H7 (cell line): ENCODE data around the gene ASB16. TPM values are rescaled to one million over a fixed set of nuclear protein-coding genes. Genes with fewer than 3 reads are reported as not detected.
A peak's percentile ranks its signal among the peaks of the same experiment; 100 is the strongest.

Source experiments
- DNase-seq: peaks from one replicate; pipeline ENCODE4 v3.0.0; 2012
- H3K27me3 ChIP-seq: 2 replicates; pipeline ENCODE4 v1.6.0; 2011; ENCODE audit warnings: mild to moderate bottlenecking, low read length; ENCODE audit not compliant: control insufficient read depth, insufficient read depth
- H3K36me3 ChIP-seq: replicated peaks from 2 replicates; pipeline ENCODE4 v1.5.1; 2011; ENCODE audit warnings: low read length; ENCODE audit not compliant: control insufficient read depth, insufficient read depth
- H3K4me3 ChIP-seq: 2 replicates; pipeline ENCODE4 v1.5.1; 2011; ENCODE audit warnings: low read depth, mild to moderate bottlenecking, control low read depth, low read length, moderate library complexity; ENCODE audit not compliant: insufficient read depth
- total RNA-seq: library from RNA; depleted of rRNA; stranded (reverse); fragments of >200 nt; shearing (Covaris generic); gene quantifications from 2 replicates; pipeline ENCODE4 v1.2.3, GENCODE V29; 2014

The ASB16 gene
- total RNA-seq, 1 experiment from 2014 or later: 0.17 TPM

DNA sequence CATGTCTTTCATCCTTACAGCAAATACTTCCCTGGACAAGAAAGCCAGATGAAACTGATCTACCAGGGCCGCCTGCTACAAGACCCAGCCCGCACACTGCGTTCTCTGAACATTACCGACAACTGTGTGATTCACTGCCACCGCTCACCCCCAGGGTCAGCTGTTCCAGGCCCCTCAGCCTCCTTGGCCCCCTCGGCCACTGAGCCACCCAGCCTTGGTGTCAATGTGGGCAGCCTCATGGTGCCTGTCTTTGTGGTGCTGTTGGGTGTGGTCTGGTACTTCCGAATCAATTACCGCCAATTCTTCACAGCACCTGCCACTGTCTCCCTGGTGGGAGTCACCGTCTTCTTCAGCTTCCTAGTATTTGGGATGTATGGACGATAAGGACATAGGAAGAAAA is 20.0 kb downstream of the ASB16 start:
- no peak overlapping the region for H3K4me3 ChIP-seq
- no peaks in the 10 kb centered on the region for H3K27me3 ChIP-seq
- no peak for DNase-seq
- peaks cover 18% of the 10 kb centered on the region for H3K36me3 ChIP-seq

DNA sequence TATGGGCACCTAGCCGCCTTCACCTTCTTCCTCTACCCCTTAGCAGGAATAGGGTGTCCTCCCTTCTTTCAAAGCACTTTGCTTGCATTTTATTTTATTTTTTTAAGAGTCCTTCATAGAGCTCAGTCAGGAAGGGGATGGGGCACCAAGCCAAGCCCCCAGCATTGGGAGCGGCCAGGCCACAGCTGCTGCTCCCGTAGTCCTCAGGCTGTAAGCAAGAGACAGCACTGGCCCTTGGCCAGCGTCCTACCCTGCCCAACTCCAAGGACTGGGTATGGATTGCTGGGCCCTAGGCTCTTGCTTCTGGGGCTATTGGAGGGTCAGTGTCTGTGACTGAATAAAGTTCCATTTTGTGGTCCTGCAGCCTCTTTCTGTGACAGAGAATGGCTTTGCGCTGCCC is 20.9 kb downstream of the ASB16 start:
- H3K27me3 ChIP-seq: no peaks in the 10 kb centered on the region
- no peak for DNase-seq
- peaks cover 24% of the 10 kb centered on the region for H3K36me3 ChIP-seq
- no peak overlapping the region for H3K4me3 ChIP-seq

- peak; percentile 83 for DNase-seq
- H3K4me3 ChIP-seq: no peak overlapping the region
These were observed 21.5 kb downstream of the ASB16 start for GRCh38 chr17:44191941-44192496.

GRCh38 chr17:44192750-44193149 is 22.2 kb downstream of the ASB16 start:
- DNase-seq: no peak
- Histone ChIP-seq H3K4me3 (no peak overlapping the region), H3K27me3 (no peaks in the 10 kb centered on the region), H3K36me3 (peaks cover 35% of the 10 kb centered on the region)

More at GRCh38 chr17:44191941-44192496, 21.5 kb downstream of the ASB16 start:
- Histone ChIP-seq H3K27me3 (no peaks in the 10 kb centered on the region), H3K36me3 (peaks cover 28% of the 10 kb centered on the region)

DNA sequence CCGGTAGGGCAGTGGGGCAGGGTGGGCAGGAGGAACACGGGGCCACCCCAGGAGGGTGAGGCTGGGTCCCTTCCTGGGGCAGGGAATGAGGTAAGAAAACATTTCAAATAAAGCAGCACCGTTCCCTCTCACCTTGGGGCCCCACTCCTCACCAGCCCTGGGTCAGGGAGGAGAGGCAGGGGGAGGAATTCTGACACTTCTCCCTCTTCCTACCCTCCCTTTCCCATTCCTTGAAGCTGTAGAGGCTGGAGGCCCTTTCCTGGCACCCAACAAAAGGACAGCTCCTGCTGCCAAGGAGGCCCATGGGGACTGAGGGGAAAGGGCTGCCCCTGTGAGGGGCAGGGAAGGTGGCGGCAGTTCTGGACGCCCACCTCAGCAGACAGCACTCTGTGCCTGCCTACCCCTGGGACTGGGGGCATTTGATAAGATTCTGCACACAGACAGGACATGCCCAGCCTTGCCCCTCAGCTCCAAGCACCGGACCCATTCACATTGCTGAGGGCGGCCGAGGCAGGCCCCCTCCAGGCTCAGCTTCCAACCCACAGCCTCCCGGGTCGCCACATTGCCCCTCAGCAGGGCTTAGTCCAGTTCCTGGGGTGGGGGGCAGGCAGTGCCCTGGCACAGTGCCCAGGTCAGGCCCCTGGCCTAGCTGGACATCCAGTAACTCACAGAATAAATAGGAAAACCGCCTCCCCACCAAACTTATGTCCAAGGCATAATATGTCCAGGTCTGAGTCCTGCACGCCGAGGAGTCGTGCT is 23.0 kb downstream of the ASB16 start:
- Histone ChIP-seq H3K4me3 (no peak overlapping the region), H3K27me3 (no peaks in the 10 kb centered on the region), H3K36me3 (peaks cover 35% of the 10 kb centered on the region)
- no peak for DNase-seq

DNA sequence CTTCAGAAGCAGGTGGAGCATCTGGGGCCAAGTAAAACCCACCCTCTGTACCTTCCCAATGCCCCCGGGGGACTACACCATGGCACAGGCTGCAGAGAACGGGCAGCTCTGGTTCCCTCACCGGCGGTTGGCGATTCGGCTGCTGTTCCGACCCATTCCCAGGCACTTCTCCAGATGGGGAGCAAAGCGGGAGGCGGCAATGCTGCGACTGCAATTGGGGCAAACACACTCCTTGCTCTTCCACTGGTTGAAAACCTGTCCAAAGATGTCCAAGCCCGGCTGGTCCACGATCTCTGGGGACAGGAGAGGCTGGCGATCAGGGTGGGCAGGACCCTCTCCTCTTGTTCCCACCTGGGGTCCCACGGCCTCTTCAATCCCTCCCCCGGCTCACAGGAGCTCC is 26.6 kb downstream of the ASB16 start:
- no peaks in the 10 kb centered on the region for H3K27me3 ChIP-seq
- H3K4me3 ChIP-seq: no peak overlapping the region
- H3K36me3 ChIP-seq: peaks cover 33% of the 10 kb centered on the region
- DNase-seq: no peak

GRCh38 chr17:44197980-44198720 is 27.6 kb downstream of the ASB16 start:
- Histone ChIP-seq H3K27me3 (no peaks in the 10 kb centered on the region), H3K4me3 (peak overlapping the region; percentile 88), H3K36me3 (peaks cover 33% of the 10 kb centered on the region)
- DNase-seq: peak; percentile 72

GRCh38 chr17:44198721-44199552 is 28.4 kb downstream of the ASB16 start:
- Histone ChIP-seq H3K4me3 (peak overlapping the region; percentile 88), H3K36me3 (peaks cover 30% of the 10 kb centered on the region), H3K27me3 (no peaks in the 10 kb centered on the region)
- peak; percentile 100 for DNase-seq

- DNase-seq: peak; percentile 100
- Histone ChIP-seq H3K36me3 (peaks cover 22% of the 10 kb centered on the region), H3K4me3 (peak within 1 kb of the TSS; percentile 88)
These were observed 29.3 kb downstream of the ASB16 start, which contains the start of gene ATXN7L3 for GRCh38 chr17:44199553-44200477. Gene ATXN7L3, minus strand, starts transcription at chr17:44199884. Its CDS starts 1,814 bp downstream, at chr17:44198070.

GRCh38 chr17:44200478-44201155 is 30.1 kb downstream of the ASB16 start:
- peak overlapping the region; percentile 78 for H3K4me3 ChIP-seq
- H3K27me3 ChIP-seq: no peaks in the 10 kb centered on the region
- peaks cover 16% of the 10 kb centered on the region for H3K36me3 ChIP-seq
- DNase-seq: no peak

More at GRCh38 chr17:44199553-44200477, 29.3 kb downstream of the ASB16 start, which contains the start of gene ATXN7L3:
- H3K27me3 ChIP-seq: no peaks in the 10 kb centered on the region

DNA sequence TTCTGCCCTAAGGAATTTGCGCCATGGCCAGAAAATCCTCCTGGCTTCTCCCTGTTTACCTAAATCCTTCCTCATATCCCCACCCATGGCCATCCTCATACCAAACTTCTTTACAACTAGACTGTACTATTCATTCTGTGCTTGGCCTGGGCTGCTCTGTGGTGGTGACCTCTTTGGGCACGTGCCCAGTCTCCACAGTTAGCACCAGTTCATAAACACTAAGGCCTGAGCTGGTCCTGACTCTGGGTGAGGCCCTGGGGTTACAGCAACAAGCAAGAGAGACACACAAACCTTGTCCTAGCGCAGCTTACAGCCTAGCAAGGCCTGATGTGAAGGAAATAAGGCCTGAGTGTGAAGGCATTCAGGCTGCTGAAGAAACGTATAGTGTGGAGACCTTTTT is 32.3 kb downstream of the ASB16 start:
- Histone ChIP-seq H3K36me3 (peaks cover 5% of the 10 kb centered on the region), H3K27me3 (no peaks in the 10 kb centered on the region), H3K4me3 (no peak overlapping the region)
- DNase-seq: no peak

DNA sequence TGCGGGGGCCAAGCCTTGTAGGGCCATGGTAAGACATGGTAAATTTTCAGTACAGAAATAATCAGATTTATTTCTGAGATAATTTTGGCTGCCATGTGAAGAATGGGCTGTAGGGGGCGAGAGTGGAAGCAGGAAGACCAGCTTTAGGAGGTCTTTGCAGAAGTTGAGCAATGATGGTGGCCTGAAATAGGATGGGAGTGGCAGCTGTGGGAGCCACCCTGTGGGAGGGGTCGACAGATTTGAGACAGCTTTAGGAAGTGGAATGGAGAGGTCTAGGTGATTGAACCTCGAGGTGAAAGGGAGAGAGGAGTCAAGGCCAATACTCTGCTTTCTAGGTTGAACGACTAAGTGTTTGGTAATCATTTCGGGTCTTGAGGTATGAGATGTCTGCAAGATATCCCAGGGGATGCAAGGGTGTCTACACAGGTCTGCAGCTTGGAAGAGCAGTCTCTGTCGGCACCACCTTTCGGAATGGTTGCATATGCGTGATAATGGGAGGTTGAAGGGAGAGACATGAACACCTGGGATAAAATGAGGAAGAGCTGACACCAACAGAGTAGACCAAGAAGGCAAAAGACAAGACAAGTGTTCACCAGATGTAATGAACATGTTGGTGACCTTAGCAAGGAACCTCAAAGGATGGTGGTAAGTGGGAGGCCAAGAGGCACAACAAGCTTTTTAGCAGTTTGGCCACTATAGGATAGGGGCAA is 33.4 kb downstream of the ASB16 start:
- no peaks in the 10 kb centered on the region for H3K27me3 ChIP-seq
- peaks cover 14% of the 10 kb centered on the region for H3K36me3 ChIP-seq
- DNase-seq: peak; percentile 89
- H3K4me3 ChIP-seq: no peak overlapping the region
